A549 (cell line): ENCODE measurements around the gene MGP.

Experiments
- CBX2 ChIP-seq: fragments of 200-600 bp; sonication (generic); IDR thresholded peaks from 2 replicates; pipeline ENCODE4 v1.6.1; 2016; ENCODE audit warnings: low read depth, mild to moderate bottlenecking, borderline replicate concordance
- EP300 ChIP-seq, 2 experiments: fragments of >200 bp; sonication (Bioruptor Twin); formaldehyde crosslinking; IDR thresholded peaks; 2 replicates in 1 of 2; 3 replicates in 1 of 2; pipeline ENCODE4 v1.6.1; 2016 to 2017
- JUN ChIP-seq, 2 experiments: fragments of >200 bp; sonication (Bioruptor Twin); formaldehyde crosslinking; IDR thresholded peaks; 2 replicates in 1 of 2; 3 replicates in 1 of 2; pipeline ENCODE4 v1.6.1; 2016 to 2017
- JUNB ChIP-seq: fragments of >200 bp; sonication (Bioruptor Twin); formaldehyde crosslinking; IDR thresholded peaks from 2 replicates; pipeline ENCODE4 v1.6.1; 2016
- KDM5A ChIP-seq: fragments of 200-600 bp; sonication (generic); IDR thresholded peaks from 2 replicates; pipeline ENCODE4 v1.6.1; 2016; ENCODE audit warnings: antibody characterized with exemption, mild to moderate bottlenecking
- MAX ChIP-seq: IDR thresholded peaks from 2 replicates; pipeline ENCODE4 v1.6.1; 2012
- NFE2L2 ChIP-seq: fragments of 150-350 bp; conservative IDR thresholded peaks from 2 replicates; pipeline ENCODE4 v1.6.1; 2014; ENCODE audit warnings: low read length
- PHF8 ChIP-seq: fragments of 200-600 bp; sonication (generic); IDR thresholded peaks from 2 replicates; pipeline ENCODE4 v1.6.1; 2016; ENCODE audit warnings: low read depth, mild to moderate bottlenecking, antibody characterized with exemption, moderate library complexity, borderline replicate concordance
- POLR2A ChIP-seq: IDR thresholded peaks from 2 replicates; pipeline ENCODE4 v1.6.1; 2012; ENCODE audit warnings: mild to moderate bottlenecking, low read length
- RAD21 ChIP-seq, 2 experiments: fragments of >200 bp in 1 of 2; sonication (Bioruptor Twin) in 1 of 2; formaldehyde crosslinking in 1 of 2; IDR thresholded peaks in 1 of 2; conservative IDR thresholded peaks in 1 of 2; 2 replicates in 1 of 2; 3 replicates in 1 of 2; pipeline ENCODE4 v1.6.1; 2012 to 2018; ENCODE audit warnings: inconsistent platforms in 1 of 2
- SMC3 ChIP-seq: fragments of >200 bp; sonication (Bioruptor Twin); formaldehyde crosslinking; IDR thresholded peaks from 3 replicates; pipeline ENCODE4 v1.6.1; 2018; ENCODE audit warnings: inconsistent platforms
- TP53 ChIP-seq: fragments of 250-450 bp; sonication (Bioruptor Pico); IDR thresholded peaks from 2 replicates; pipeline ENCODE4 v1.5.0; 2021; ENCODE audit warnings: mild to moderate bottlenecking, moderate library complexity
- TF ChIP-seq, protein P1 (sequence below): fragments of 150-350 bp; IDR thresholded peaks from 2 replicates; pipeline ENCODE4 v1.6.1; 2014; ENCODE audit warnings: low read depth, mild to moderate bottlenecking, low read length
- TF ChIP-seq, protein P2 (sequence below): fragments of >200 bp; sonication (Bioruptor Twin); formaldehyde crosslinking; IDR thresholded peaks from 3 replicates; pipeline ENCODE4 v1.5.1; 2016

GRCh38 chr12:14883686-14884085 is 2.0 kb downstream of the MGP start:
- TF ChIP-seq, protein P1, sequence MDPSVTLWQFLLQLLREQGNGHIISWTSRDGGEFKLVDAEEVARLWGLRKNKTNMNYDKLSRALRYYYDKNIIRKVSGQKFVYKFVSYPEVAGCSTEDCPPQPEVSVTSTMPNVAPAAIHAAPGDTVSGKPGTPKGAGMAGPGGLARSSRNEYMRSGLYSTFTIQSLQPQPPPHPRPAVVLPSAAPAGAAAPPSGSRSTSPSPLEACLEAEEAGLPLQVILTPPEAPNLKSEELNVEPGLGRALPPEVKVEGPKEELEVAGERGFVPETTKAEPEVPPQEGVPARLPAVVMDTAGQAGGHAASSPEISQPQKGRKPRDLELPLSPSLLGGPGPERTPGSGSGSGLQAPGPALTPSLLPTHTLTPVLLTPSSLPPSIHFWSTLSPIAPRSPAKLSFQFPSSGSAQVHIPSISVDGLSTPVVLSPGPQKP: no peak
- TF ChIP-seq SMC3 (no peak), NFE2L2 (no peak), EP300 (IDR thresholded peaks at IDR 0.05) (no peak), RAD21 (conservative IDR thresholded peaks at IDR 0.05 in 1 of 2, IDR thresholded peaks at IDR 0.05 in 1 of 2) (no peak), PHF8 (no peak), JUN (IDR thresholded peaks at IDR 0.05) (no peak), JUNB (no peak), CBX2 (no peak), MAX (no peak), TP53 (CRISPR knock-in tag) (no peak), KDM5A (no peak), POLR2A (no peak)
- TF ChIP-seq, protein P2, sequence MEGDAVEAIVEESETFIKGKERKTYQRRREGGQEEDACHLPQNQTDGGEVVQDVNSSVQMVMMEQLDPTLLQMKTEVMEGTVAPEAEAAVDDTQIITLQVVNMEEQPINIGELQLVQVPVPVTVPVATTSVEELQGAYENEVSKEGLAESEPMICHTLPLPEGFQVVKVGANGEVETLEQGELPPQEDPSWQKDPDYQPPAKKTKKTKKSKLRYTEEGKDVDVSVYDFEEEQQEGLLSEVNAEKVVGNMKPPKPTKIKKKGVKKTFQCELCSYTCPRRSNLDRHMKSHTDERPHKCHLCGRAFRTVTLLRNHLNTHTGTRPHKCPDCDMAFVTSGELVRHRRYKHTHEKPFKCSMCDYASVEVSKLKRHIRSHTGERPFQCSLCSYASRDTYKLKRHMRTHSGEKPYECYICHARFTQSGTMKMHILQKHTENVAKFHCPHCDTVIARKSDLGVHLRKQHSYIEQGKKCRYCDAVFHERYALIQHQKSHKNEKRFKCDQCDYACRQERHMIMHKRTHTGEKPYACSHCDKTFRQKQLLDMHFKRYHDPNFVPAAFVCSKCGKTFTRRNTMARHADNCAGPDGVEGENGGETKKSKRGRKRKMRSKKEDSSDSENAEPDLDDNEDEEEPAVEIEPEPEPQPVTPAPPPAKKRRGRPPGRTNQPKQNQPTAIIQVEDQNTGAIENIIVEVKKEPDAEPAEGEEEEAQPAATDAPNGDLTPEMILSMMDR: no peak
